Stimulated activated CD4-positive, alpha-beta T cell treated with anti-CD3 and anti-CD28 coated beads, Interleukin-15, amount 100 ng/mL, for 1 hour (primary cell): ENCODE results near the gene N4BP2.

ENCODE experiments used
- DNase-seq, 2 donors: peaks; one replicate each; pipeline ENCODE4 v3.0.0-alpha.2; 2020; ENCODE audit warnings: low read depth in 1 of 2, low spot score in 1 of 2

N4BP2 gene

GRCh38 chr4:40150932-40151331 lies 94.3 kb downstream of the N4BP2 start:
- DNase-seq = no peak

DNA sequence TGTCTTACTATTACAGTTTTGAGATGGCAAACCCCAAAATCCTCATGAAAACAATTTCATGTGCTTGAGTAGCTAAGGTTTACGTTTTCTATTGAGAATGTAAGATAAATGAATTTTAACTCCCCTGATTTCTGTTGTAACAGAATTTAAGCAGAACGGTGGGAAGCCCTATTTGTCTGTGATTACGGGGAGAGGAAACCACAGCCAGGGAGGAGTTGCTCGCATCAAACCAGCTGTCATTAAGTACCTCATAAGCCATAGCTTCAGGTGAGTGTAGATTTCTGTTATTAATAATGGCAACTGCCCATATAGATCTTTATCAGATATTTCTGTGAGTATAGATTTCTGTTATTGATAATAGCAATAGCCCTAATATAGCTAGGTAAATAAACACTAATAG lies 96.0 kb downstream of the N4BP2 start:
- DNase-seq = no peak

- no peak for DNase-seq
These were observed 100.8 kb downstream of the N4BP2 start for GRCh38 chr4:40157436-40157835.

DNA sequence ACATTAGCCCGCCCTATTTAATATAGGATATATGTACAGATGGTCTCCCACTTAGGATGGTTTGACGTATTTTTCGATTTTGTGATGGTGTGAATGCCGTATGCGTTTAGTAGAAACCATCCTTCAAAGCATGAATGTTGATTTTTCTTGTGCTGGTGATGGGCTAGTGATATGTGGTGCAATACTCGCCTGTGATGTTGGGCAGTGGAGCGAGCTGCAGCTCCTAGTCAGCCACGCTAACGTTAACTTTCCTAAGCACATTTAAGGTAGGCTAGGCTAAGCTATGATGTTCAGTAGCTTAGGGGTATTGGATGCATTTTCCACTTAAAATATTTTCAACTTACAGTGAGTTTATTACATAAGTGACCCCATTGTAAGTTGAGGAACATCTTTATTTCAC lies 103.6 kb downstream of the N4BP2 start:
- DNase-seq = no peak

DNA sequence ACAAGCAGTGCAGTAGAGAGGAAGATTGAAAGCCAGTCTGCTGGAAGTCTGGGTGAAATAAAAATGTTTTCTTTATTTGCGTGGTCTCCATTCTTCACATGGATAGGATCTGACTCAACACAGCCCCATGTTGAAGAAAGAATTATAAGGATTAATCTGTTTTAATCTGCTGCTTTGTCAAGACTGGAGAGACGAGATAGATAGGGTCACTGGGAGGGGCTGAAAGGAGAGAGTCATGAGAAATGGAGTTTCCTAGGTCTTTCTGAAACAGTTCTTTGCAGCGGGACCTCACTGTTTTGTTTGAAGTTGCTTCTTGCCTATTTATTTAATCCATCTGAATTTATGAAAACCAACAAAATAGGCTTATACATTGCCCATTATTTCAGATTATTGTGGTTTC lies 107.8 kb downstream of the N4BP2 start:
- DNase-seq = no peak

- no peak for DNase-seq
These were observed 109.3 kb downstream of the N4BP2 start for GRCh38 chr4:40165916-40166315.

- DNase-seq = no peak
These were observed 111.4 kb downstream of the N4BP2 start for GRCh38 chr4:40168070-40168469.

DNA sequence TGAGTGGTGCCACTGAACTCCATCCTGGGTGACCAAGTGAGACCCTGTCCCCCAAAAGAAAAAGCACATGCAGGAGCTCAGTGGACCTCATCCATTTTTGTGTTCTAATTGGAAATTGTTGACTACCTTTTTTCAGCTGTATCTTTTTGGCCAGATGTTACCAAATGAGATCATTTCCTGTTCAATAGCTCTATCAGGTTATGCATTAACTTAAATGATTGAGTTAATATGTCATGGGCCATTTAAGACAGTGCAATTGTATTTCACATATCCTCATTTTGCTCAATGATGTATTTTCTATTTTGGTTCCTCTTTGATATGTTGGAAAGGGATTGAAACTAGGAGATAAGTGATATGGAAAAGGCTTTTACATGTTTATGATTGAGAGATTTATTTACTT lies 113.9 kb downstream of the N4BP2 start:
- DNase-seq = no peak

DNA sequence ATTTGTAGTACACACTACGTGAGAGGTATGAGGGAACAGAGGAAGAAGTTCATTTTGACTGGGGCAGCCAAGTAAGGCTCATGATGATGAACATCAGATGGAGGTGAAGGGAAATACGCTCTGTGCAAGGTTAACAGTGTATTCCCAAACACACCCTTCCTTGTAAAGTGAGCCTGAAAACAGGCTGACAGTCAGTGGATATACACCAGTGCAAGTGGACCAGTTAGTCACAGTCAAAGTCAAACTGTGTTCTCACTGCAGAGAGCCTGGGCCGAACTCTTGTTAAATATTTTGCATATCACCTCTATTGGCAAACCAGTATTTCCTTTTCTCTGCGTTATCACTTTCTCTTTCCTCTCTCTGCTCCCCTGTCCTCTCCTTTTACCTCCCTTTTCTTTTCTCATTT lies 116.8 kb downstream of the N4BP2 start:
- no peak for DNase-seq

- no peak for DNase-seq
These were observed 120.0 kb downstream of the N4BP2 start for GRCh38 chr4:40176602-40177001.

DNA sequence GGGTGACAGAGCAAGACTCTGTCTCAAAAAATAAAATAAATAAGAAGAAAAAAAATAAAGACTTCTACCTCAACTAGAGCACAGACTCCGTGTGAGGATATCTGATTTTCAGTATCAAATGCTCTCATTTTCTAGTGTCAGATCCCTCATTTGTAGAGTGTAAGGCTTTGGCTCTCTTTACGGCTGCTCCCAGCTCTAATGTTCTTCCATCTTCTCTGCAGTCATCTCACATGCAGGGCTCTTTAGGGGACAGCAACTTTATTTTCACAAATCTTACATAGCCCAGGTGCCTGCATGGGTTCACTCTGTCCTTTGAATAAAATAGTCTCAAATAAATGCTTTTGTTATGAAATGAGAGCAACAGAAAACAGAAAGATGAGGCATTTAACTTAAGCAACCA lies 120.9 kb downstream of the N4BP2 start:
- DNase-seq = no peak

GRCh38 chr4:40178672-40179071 lies 122.0 kb downstream of the N4BP2 start:
- DNase-seq = no peak

- DNase-seq = no peak
These were observed 122.7 kb downstream of the N4BP2 start for GRCh38 chr4:40179360-40179759.

GRCh38 chr4:40180356-40180755 lies 123.7 kb downstream of the N4BP2 start:
- DNase-seq = no peak

DNA sequence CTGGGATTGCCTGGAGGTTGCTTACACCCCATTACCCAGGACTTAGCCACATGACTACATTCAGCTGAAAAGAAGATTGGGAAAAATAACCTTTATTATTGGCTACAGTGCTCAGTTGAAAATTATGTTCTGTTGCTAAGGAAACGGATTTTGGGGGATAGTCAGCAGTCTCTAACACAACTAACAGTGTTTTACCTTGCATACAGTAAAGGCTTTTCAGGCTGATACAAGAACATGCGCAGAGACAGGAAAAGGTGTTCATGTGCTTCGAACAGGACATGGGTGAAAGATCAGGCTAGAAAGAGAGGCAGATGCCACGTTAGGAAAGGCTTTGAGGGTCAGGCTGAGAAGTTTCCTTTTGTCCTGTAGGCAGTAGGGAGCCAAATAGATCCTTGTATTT lies 125.4 kb downstream of the N4BP2 start:
- no peak for DNase-seq

GRCh38 chr4:40182954-40183353 lies 126.3 kb downstream of the N4BP2 start:
- no peak for DNase-seq

- DNase-seq = no peak
These were observed 127.2 kb downstream of the N4BP2 start for GRCh38 chr4:40183615-40184411.

DNA sequence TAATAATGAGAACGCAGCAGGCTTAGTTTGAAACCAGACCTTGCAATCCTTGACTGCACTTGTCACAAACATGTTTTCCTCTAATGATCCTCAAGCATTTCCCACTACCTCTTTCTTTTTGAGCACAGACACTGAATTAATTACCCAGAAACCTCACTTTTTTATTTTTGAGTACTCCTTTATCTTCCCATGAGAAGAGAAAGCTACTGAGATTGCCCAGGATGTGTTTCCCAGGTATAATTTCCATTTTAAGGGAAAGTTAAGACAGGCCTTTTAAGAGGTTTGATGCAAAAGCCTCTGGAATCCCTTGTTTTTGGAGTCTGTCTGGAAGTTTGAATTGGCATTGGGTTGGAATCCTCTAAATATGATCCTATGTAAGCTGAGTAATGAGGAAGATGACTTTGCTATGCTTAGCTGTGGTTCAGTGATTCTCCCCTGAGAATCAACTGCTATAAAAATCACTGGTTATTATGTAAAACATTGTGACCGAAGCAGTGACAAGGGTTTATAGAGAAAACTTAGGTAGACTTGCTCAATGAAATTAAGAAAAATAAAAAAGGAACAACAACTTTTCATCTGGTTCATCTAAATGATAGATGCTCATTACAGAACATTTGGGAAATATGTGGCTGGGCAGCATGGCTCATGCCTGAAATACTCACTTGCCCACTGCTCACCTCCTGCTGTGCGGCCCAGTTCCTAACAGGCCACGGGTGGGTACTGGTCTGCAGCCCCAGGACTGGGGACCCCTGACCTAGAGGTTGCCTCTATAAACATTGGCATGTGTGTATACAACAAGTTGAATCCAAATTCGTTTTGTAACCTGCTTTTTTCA lies 129.4 kb downstream of the N4BP2 start:
- DNase-seq = no peak

GRCh38 chr4:40186665-40187014 lies 130.0 kb downstream of the N4BP2 start:
- no peak for DNase-seq

- no peak for DNase-seq
These were observed 130.8 kb downstream of the N4BP2 start for GRCh38 chr4:40187386-40187906.

- DNase-seq = no peak
These were observed 133.4 kb downstream of the N4BP2 start for GRCh38 chr4:40190019-40190418.

GRCh38 chr4:40190465-40190864 lies 133.8 kb downstream of the N4BP2 start:
- no peak for DNase-seq
